Midbrain (tissue), 1 donor: Measurements from ENCODE around the gene MTHFD1L.
"Not testable (repeated sequence)": the region's sequence is repeated elsewhere in the genome, so short reads cannot be mapped to it uniquely, and the experiment has no call there.

Source experiments
- DNase-seq: peaks from one replicate; lab custom pipeline; 2025; lab: John Stamatoyannopoulos, UW

Gene MTHFD1L

DNA sequence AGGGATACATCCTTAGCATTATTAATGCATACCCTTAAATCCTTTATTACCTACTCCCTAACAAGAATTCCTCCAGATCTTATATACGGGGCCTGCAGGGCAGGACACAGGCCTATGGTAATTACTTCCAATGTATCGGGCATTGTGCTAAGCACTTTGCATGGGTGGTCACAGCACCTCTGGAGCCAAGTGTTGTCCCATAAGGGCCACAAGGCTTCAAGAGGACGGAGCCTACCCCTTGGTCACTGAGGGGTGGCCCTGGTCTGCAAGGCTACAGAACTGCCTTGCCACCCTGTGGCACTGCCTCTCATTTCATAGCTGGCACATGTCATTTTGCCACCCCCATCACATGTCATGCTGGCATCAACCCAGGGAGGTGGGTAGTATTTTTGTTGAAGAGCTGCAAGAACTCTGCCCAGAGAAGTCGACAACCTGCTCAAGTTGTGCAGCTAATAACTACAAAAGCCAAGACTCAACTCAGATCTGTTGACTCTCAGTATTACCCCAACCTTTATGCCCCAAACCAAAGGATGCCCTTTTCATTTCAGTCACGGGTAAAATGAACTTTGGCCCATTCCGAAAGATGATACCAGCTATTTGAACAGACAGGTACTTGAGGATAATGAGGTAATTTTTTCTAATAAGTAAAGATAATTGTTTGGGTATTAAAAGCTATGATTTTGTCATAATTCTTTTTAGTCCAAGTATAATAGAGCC, 230.2 kb downstream of the MTHFD1L start:
- DNase-seq = no peak

DNA sequence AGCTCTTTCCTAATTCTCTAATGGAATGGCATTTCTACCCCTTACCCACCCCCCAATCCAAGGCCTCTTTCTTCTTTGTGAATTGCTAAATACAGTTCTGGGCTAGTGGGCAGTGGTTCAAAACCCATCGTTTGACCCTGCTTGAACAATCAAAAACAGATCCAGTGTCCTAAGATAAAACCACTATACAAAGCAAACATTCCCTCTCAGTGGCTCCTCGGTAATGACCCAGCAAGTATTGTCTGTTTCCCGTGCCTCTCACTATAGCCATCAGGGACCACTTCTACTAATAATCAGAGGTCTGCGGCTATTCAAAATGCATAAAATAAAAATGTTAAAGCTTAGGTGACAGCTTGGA, 230.7 kb downstream of the MTHFD1L start:
- DNase-seq = no peak

DNA sequence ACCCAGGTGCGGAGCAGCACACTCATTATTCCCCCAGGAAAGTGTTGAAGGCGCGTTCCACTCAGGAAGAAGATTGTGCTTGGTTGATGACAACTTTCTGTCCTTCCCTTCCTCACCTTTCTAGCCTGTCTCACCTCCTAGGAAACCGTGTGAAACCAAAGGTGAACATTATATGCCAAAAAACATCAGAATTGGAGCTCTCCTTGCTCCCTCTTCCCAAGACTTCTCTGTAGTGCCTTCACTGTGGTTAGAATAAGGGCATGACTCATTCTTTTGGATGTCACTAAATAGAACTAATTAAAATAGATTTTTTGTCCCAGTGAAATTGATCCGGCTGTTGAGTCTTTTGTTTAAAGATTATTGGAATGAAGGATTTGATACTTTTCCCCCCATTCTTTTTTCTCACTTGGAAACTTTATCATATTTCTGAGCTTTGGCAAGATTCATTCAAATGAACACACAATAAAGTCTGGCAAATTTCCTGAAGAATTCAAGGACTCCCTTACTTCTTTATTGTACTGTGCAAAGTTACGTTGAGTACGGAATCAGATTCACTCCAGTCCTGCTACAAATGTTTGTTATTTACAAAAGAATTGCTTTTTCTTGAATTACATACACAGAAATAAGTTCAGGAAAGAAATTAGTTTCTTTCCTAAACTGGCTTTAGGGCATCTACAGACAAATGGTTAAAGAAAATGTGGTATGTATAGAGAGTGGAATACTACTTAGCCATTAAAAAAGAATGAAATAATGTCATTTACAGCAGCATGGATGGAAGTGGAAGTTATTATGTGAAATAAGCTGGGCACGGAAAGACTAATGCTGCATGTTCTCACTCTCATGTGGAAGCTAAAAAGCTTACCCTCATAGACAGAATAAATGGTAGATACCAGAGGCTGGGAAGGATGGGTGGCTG, 231.4 kb downstream of the MTHFD1L start:
- DNase-seq = no peak

DNA sequence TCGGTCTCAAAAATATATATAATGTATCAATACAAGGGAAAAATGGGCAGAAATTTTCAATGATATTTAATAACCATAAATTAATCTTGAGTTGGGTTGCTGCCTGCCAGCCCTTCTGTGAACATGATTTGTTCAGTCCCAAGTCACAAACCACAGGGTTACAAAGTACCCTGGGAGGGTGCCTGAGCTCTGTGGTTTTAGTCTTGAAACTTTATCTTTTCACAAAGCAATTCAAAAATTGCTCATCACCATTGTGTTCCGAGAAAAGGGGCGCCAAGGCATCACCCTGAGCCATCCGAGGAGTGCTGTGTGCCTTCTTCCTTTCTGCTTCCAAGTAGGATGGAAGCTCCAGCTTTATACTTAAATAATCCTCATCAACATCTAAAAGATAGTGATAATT, 232.7 kb downstream of the MTHFD1L start:
- DNase-seq = no peak

DNA sequence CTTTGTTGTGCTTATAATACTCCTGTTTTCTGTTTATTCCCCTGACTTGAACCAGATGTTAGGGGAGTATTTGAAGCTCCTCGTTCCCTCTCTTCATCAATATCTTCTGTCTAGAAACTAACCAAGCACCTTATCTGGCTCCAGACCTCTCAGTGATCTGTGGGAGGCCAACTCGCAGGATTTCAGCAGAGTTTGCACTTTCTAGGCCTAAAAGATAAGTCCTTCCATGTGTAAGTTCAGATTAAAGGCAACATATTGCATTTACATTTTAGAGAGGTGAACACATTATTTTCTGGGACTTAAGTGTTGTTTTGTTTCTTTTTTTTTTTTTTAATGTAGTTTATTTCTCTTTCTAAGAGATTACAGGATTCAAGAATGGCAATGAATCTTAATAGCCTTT, 234.8 kb downstream of the MTHFD1L start:
- DNase-seq = no peak

DNA sequence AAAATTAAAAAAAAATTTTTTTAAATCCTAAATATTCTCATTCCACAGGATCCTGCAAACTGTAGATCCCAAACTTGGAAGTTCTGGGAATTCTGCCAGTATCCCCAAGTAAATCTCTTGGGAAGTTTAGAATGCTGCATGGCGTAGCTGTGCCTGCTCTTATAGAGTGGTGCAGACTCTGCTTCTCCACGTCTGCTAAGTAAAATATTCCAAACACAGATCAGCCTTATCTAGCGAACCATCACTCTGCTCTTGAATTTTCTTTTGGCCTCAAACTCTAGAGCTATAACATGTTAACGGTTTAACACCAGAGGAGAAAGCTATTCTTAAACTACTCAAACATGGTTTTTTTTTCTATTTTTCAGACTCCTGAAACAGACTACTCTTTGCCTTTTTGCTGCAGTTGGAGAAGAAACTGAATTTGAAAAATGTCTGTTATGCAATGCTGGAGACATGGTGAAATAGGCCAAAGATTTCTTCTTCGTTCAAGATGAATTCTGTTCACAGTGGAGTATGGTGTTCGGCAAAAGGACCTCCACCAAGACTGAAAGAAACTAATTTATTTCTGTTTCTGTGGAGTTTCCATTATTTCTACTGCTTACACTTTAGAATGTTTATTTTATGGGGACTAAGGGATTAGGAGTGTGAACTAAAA, 235.8 kb downstream of the MTHFD1L start:
- DNase-seq = no peak

DNA sequence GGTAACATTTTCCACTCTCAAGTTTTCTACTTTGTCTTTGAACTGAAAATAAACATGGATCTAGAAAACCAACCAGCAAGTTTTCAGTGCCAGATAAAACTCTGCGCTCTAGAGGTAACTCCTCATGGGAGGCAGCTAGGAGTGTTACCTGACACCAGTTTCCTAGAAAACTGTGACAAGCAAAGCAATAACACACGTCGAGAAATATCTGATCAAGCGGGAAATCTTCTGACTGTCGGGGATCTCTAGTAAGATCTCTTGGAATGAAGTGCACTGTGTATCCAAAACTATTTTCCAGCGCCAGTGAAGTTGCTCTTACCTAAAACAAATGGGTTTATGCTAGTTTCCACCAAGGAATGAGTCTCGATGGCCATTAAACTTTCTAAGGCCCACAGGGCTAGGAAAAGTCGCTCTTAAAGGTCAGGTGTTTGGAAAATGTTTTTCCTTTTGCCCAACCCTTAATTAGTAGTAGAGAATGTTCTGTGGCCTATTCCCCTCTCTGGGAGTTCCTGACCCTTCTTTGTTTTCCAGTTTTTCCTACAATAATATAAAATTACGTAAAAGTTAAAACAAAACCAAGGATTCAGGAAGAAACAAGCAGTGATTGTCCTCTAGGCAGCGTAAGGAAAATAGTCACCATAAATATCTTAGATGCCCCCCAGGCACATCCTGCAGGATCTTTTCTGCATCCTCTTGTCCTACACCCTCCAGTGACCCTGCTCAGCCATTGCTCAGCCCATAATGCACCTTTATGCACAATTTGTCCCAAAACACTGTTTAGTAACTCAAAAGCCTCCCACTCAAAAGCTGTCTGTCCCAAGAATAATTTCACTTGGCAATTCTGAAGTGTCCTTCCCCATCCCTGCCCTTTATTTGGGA, 236.6 kb downstream of the MTHFD1L start:
- no peak for DNase-seq

DNA sequence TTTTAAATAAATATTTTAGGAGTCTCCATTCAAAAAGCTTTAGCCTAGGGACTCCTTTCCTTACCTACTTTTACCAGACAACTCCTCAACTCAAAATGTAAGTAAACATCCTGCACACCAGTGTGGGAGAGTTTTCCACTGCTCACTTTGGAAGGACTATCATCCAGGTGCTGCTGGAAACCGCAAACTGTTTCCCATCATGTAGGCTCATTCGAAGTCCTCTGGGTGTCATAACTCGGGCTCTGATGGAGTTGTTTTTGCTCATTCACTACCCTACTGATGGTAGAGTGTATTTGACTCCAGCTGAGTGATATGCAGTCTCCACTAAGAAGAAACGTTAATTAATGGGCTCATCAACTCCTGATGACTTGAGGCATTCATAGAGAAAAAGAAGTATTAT, 237.8 kb downstream of the MTHFD1L start:
- DNase-seq = no peak

DNA sequence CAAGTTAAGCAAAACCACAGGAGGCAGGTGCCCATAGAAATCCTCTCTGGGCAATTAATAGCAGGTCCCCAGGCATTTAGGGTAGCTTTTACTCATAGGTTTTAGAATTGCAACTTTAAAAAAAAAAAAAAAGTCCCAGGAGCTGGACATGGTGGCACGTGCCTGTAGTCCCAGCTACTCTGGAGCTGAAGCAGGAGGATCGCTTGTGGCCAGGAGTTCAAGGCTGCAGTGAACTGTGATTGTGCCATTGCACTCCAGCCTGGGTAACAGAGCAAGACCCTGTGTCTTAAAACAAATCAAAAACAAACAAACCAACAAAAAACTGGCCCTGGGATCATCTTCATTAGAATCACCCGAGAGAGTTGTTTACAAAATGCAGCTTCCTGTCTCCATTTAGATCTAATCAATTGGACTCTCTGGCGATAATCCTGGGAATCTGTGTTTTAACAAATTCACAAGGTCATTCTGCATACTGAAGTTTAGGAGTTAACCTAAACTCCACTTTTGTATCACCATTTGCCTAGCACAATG, 242.5 kb downstream of the MTHFD1L start:
- no peak for DNase-seq

DNA sequence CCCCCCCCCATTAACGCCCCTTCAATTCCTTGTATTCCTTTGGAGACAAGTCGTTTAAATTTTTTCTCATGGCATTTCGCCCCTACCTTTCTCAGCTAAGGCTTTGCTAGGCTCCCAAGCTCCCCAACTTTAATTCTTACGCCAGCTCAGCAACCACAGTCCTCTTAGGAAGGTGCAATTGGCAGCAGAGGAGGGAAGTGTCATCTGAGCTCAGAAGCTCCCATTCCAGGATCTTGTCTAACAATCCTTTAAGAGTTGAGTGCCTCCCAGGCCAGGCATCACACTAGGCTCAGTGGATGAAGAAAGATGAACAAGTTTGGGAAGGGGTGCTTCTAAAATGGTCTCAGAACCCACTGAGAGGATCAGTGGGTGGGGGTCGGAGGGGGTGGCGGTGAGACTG, 243.0 kb downstream of the MTHFD1L start:
- DNase-seq = no peak

DNA sequence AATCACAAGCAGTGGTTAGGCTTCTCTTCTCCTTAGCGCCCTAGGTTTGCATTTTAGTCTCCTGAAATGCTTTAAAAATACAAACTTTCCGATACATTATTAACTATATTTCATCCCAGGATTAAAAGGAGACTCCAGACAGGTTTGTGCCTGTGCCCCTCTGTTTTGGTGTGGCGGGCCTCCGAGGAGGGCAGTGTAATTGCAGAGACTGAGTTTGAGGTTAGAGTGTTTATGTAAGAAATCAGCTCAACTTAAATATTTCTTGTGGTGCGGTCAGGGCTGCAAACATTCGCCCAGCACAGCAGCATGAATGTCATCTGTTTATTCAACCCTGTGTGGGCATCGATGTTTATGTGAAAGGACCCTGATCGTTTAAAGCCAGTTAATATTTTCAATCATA, 243.9 kb downstream of the MTHFD1L start:
- DNase-seq = no peak

DNA sequence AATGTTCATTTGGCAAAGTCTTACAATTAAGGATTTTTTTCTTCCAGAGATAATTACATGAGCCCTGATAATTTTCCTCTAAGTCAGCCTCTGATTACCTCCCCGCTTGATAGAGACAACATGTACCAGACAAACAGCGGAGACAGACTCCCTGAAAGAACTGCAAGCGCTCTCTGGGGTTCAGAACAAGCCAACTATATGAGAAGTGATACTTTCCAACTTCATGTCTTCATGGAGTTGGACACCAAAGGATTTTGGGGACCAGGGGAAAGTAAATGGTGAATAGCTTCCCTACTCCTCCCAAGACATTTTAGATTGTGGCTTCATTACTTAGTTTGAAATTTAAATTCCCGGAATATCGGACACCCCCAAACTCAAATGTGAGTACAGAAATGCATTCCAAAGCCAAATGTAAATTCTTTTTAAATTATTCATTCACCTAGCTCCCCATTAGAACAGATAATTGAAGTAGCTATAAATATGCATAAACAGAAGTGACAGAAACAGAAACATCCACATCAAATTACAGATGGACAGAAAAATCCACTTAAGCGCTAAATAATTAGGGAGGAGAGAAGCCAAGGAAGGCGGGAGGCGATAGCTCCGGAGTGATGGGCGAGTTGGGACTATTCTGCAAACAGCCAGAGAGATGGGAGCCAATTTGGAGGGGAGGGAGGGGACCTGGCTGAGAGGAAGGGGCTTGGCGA, 244.5 kb downstream of the MTHFD1L start:
- DNase-seq = no peak

DNA sequence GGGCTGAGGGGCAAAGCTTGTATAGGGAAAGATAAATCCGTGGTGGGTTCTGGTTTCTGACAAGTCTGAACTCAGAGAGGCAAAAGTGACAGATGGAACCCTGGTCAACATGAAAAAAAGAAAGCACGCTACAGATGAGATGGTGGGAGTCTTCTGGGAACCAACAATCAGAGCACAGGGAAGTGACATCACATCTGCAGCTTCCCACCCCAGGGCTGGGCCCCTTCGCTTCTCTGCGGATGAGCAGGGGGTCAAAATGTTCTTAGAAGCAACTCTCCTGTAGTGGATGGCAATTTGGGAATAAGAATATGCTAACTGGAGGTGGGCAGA, 245.0 kb downstream of the MTHFD1L start:
- no peak for DNase-seq

DNA sequence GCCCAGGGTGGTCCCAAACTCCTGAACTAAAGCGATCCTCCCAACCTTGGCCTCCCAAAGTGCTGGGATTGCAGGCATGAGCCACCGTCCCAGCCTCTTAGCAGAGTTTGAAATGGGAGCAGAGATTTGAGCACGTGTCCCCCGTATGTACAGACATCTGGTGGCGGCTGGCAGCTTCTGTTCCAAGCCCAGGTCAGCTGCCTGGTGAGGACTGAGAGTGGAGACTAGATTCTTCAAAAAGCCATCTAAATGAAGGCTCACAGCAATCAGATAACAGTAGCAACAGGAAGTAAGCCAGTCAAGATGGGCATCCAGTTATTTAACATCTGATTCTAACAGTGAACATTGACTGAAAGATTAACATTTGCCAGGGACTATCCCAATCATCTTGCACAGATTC, 246.2 kb downstream of the MTHFD1L start:
- no peak for DNase-seq

DNA sequence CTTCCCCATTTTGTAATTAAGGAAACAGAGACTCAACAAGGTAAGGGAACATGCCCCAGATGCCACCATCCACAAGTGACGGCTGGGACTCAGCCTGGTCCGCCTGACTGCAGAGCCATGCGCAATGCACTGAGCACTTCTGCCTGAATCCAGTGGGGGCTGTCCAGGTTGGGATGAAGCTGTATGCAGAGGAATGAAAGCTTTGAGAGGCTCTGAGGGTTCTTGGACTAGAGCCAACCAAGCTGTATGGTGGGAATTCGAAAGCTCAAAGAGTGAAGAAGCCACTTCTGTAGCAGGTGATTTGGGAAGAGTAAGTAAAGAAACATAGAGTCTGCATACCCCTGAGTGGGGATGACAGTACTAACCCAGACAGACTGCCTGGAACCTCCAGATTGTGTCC, 246.6 kb downstream of the MTHFD1L start:
- no peak for DNase-seq

DNA sequence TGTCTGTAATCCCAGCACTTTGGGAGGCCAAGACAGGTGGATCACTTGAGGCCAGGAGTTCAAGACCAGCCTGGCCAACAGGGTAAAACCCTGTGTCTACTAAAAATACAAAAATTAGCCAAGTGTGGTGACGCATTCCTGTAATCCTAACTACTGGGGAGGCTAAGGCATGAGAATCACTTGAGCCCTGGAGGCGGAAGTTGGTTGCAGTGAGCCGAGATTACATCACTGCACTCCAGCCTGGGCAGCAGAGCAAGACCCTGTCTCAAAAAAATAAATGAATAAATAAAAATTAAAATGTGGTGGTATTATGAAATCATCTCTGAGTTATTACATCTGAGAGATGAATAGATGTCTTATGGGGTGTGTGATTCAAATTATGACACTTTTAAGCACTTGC, 247.4 kb downstream of the MTHFD1L start:
- not testable (repeated sequence) for DNase-seq

DNA sequence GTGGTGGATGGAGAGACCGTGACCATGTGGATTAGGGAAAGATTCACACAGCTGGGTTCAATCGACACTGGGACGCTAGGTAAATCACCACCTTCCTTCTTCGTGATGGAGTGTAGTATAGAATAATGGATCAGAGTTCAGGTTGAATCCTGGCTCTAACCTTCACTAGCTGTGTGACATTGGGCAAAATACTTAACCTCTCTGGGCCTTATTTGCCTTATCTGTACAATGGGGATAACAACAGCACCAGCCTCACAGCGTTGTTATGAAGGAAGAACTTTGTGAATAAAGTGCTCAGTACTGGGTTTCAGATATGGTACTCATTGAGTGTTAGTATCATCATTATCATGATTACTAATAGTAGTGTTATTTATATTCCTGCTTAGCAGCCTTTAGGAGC, 248.1 kb downstream of the MTHFD1L start:
- DNase-seq = no peak

DNA sequence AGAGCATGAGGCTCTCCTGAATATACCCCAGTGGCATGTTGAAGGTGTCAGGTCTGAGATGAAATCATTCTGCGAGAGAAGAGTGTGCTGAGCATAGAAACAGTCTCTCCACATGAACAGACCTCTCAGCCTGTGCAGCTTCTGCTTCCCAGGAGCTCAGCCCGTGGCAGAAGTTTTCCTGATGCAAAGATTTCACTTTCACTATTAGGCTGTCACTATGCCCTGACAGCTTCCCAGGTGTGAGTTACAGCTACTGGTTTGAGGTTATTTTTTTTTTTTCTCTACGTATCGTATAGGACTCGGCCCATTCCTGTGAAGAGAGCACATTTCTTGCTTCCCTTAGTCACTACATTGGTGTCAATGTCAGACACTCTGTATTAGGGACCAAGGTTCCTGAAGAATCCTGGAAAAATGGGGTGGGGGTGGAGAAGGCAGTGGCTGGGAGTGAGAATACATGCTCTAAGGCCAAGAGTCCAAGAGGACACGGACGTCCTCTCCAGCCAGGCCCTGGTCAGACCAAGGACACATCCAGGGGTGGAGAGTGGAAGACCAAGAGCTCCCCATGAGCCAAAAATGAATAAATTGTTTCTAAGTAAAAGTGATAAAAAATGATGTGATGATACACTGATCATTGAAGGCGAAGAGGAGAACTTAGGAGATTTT, 253.1 kb downstream of the MTHFD1L start:
- DNase-seq = no peak

DNA sequence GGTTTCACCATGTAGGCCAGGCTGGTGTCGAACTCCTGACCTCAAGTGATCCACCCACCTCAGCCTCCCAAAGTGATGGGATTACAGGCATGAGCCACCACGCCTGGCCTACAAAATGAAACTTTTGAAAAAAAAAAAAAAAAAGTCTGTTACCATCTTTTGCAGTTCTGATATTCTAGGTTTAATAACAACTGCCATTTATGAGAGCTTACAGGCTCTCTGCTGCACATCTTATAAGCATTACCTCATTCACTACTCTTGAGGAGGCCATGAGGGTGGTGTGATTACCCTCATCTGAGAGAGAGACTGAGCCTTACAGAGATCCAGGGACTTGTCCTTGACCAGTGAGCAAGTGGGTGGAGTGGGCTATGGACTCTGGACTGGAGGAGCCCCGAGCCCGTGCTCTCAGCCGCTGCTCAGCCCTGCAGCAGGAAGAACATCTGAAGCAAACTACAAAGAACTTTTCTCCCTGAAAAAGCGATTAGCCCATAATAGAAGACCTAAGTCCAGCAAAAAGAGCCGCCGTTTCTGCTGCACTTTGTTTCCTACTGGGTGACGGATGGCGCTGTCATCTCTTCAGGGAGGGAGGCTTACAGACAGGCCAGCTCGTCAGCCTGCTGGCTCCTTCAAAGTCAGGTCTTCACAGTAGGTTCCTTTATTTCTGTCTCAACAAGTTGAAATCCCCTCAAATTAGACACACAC, 254.5 kb downstream of the MTHFD1L start:
- no peak for DNase-seq

DNA sequence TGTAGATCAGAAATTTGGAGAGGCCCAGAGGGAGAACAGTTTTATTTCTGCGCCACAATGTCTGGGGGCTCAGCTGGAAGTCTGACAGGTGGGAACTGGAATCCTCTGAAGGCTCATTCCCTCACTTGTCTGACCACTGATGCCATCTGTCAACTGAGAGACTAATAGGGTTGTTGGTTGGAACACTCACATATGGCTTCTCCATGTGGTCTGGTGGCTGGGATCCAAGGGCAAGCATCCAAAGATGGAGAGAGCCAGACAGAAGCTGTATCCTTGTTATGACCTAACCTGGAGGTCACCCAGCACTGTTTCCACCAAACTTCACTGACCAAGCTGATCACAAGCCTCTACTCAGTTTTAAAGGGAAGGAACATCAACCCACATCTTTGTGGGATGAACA, 256.4 kb downstream of the MTHFD1L start:
- DNase-seq = no peak
